HCT116 (cell line): ENCODE results near the gene ZBTB7C. TPM values are rescaled to one million over a fixed set of nuclear protein-coding genes. Genes with fewer than 3 reads are reported as not detected.

Experiments used
- ATAC-seq: fragments of 200-7000 bp; cut with Tn5 transposase; 2 replicates; pipeline ENCODE4 v1.9.1; 2020; ENCODE audit warnings: mild to moderate bottlenecking, moderate library complexity
- BruUV-seq: library from RNA; stranded (reverse); fragments of 400-500 nt; replicated peaks from 2 replicates; lab custom pipeline; 2021; lab: Mats Ljungman, UMichigan
- CTCF ChIA-PET: fragments of 300-600 bp; sonication (Branson Sonifier 250); formaldehyde crosslinking; loops from one replicate; lab custom pipeline; 2021; ENCODE audit warnings: antibody characterized with exemption; lab: Charles Lee
- POLR2A ChIA-PET: fragments of 300-600, 350-600 bp; sonication (Branson Sonifier 250); formaldehyde crosslinking; loops from one replicate; lab custom pipeline; 2021; ENCODE audit warnings: antibody characterized with exemption; lab: Charles Lee
- RAD21 ChIA-PET, 2 experiments: fragments of 300-600 bp; sonication (Branson Sonifier 250); formaldehyde crosslinking; loops; one replicate each; lab custom pipeline; 2023; ENCODE audit warnings: low total read pairs in 2 of 2; ENCODE audit not compliant: uncharacterized antibody in 2 of 2, unreplicated experiment in 2 of 2, low non-redundant PET in 1 of 2; lab: Charles Lee
- DNase-seq: peaks from one replicate; pipeline ENCODE4 v3.0.0-alpha.2; 2010; ENCODE audit warnings: low read depth, low spot score
- H2AFZ ChIP-seq: fragments of 200-600 bp; shearing (Covaris generic), sonication (generic); 2 replicates; pipeline ENCODE4 v1.6.1; 2017; ENCODE audit warnings: low read depth, mixed run types, mixed read lengths, antibody characterized with exemption, low read length; ENCODE audit not compliant: poor library complexity, severe bottlenecking
- H3K27ac ChIP-seq: 2 replicates; pipeline ENCODE4 v1.5.1; 2012; ENCODE audit warnings: low read depth, low read length
- H3K27me3 ChIP-seq: fragments of 200-600 bp; sonication (generic); 2 replicates; pipeline ENCODE4 v1.6.1; 2016; ENCODE audit warnings: mixed run types, low read length, mixed read lengths; ENCODE audit not compliant: insufficient read depth
- H3K36me3 ChIP-seq, 2 experiments: fragments of 200-500 bp in 1 of 2; fragments of 200-600 bp in 1 of 2; sonication (Bioruptor generic) in 1 of 2; sonication (generic) in 1 of 2; 2 replicates each; pipeline versions ENCODE4 v1.5.1 to v1.6.1; 2014 to 2016; ENCODE audit warnings: low read length in 2 of 2, inconsistent platforms in 1 of 2, mixed read lengths in 1 of 2, mixed run types in 1 of 2; ENCODE audit not compliant: insufficient read depth in 2 of 2, control insufficient read depth in 1 of 2
- H3K4me1 ChIP-seq, 2 experiments: fragments of 200-600 bp in 1 of 2; sonication (generic) in 1 of 2; 2 replicates each; pipeline versions ENCODE4 v1.5.1 to v1.6.1; 2012 to 2017; ENCODE audit warnings: low read length in 2 of 2, inconsistent platforms in 1 of 2, mild to moderate bottlenecking in 1 of 2, mixed read lengths in 1 of 2, mixed run types in 1 of 2, moderate library complexity in 1 of 2; ENCODE audit not compliant: insufficient read depth in 2 of 2, control insufficient read depth in 1 of 2
- H3K4me2 ChIP-seq: fragments of 200-600 bp; sonication (generic); 2 replicates; pipeline ENCODE4 v1.6.1; 2017; ENCODE audit warnings: mixed run types, low read length, mixed read lengths
- H3K4me3 ChIP-seq, 2 experiments: fragments of 200-600 bp in 1 of 2; sonication (generic) in 1 of 2; replicated peaks in 1 of 2; 2 replicates each; pipeline ENCODE4 v1.5.1; 2011 to 2016; ENCODE audit warnings: low read length in 2 of 2, control low read depth in 1 of 2, low read depth in 1 of 2, mild to moderate bottlenecking in 1 of 2, mixed read lengths in 1 of 2, mixed run types in 1 of 2
- H3K79me2 ChIP-seq: fragments of 200-600 bp; sonication (generic); 2 replicates; pipeline ENCODE4 v1.6.1; 2017; ENCODE audit warnings: mild to moderate bottlenecking, mixed run types, low read length, moderate library complexity, mixed read lengths; ENCODE audit not compliant: insufficient read depth
- H3K9ac ChIP-seq: fragments of 200-600 bp; sonication (generic); 2 replicates; pipeline ENCODE4 v1.6.1; 2016; ENCODE audit warnings: low read length, mixed read lengths
- H3K9me2 ChIP-seq: fragments of 200-600 bp; sonication (generic), shearing (Covaris generic); 2 replicates; pipeline ENCODE4 v1.6.1; 2017; ENCODE audit warnings: mixed run types, mild to moderate bottlenecking, moderate library complexity; ENCODE audit not compliant: insufficient read depth
- H3K9me3 ChIP-seq, 2 experiments: fragments of 200-500 bp in 1 of 2; fragments of 200-600 bp in 1 of 2; sonication (Bioruptor generic) in 1 of 2; sonication (generic) in 1 of 2; 2 replicates each; pipeline ENCODE4 v1.6.1; 2014 to 2017; ENCODE audit warnings: low read length in 2 of 2, mixed read lengths in 2 of 2, inconsistent platforms in 1 of 2, low read depth in 1 of 2, mild to moderate bottlenecking in 1 of 2, mixed run types in 1 of 2, moderate library complexity in 1 of 2; ENCODE audit not compliant: control insufficient read depth in 1 of 2, insufficient read depth in 1 of 2
- H4K20me1 ChIP-seq: fragments of 200-600 bp; sonication (generic), shearing (Covaris generic); 2 replicates; pipeline ENCODE4 v1.6.1; 2017; ENCODE audit warnings: mixed run types, mild to moderate bottlenecking, moderate library complexity; ENCODE audit not compliant: insufficient read depth
- CEBPB ChIP-seq: IDR thresholded peaks from 2 replicates; pipeline ENCODE4 v1.6.1; 2012; ENCODE audit warnings: low read depth
- ELF1 ChIP-seq: IDR thresholded peaks from 2 replicates; pipeline ENCODE4 v1.6.1; 2012; ENCODE audit warnings: low read depth, borderline replicate concordance
- FOSL1 ChIP-seq: IDR thresholded peaks from 2 replicates; pipeline ENCODE4 v1.6.1; 2012; ENCODE audit warnings: low read depth
- POLR2A ChIP-seq: IDR thresholded peaks from 2 replicates; pipeline ENCODE4 v1.7.0; 2011; ENCODE audit warnings: borderline replicate concordance; ENCODE audit not compliant: insufficient read depth, insufficient read length; ENCODE audit errors: extremely low read depth
- POLR2AphosphoS5 ChIP-seq: IDR thresholded peaks from 2 replicates; pipeline ENCODE4 v1.6.1; 2011; ENCODE audit warnings: mild to moderate bottlenecking, low read depth, low read length, moderate library complexity
- SRF ChIP-seq: IDR thresholded peaks from 2 replicates; pipeline ENCODE4 v1.6.1; 2012; ENCODE audit warnings: low read depth
- TCF7L2 ChIP-seq: IDR thresholded peaks from 2 replicates; pipeline ENCODE4 v1.7.0; 2011; ENCODE audit warnings: borderline replicate concordance, inconsistent platforms; ENCODE audit not compliant: insufficient read depth, insufficient read length; ENCODE audit errors: extremely low read depth
- ZNF274 ChIP-seq: fragments of 200-500 bp; sonication (Bioruptor generic); IDR thresholded peaks from 2 replicates; pipeline ENCODE4 v1.6.1; 2014; ENCODE audit warnings: mild to moderate bottlenecking, low read depth, low read length, inconsistent platforms
- intact Hi-C: fragments of 100-400 bp; cut with micrococcal nuclease; formaldehyde crosslinking; loops from 2 replicates; pipeline ENCODE4 v1.10.0; 2022
- total RNA-seq: library from RNA; stranded (reverse); gene quantifications from one replicate; pipeline ENCODE4 v1.2.1, GENCODE V29; 2021; ENCODE audit not compliant: unreplicated experiment
- TF ChIP-seq, protein P1 (sequence below): IDR thresholded peaks from 2 replicates; pipeline ENCODE4 v1.6.1; 2012; ENCODE audit warnings: low read depth

Gene ZBTB7C
- total RNA-seq, 1 experiment from 2014 or later = 0.37 TPM

DNA sequence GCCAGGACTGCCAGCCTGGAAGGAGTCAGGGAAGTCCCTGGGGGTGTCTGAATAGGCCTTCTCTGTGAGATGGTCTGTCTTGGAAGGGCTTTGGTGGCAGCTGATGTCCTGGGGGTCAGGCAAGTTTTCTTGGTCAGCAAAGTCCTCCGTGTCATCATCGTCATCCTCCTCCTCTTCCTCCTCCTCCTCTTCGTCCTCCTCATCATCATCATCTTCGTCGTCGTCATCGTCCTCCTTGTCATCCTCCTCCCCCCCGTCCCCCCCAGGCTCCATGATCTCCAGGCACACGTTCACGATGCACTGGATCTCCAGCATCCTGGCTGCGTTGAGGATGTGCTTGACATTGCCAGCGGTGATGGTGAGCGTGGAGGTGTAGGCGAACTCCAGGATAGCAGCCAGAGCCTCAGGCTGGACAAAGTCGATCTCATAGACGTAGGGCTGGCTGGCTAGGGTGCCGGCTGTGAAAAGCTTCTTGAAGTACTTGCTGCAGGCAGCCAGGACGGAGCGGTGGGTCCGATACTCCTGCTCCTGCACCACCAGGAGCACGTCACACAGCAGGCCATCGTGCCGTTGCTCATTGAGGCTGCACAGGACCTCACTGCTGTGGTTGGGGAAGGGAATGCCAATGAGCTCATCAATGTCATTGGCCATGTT, 368.6 kb downstream of the ZBTB7C start:
- no peak for TF ChIP-seq ELF1
- TF ChIP-seq, protein P1, sequence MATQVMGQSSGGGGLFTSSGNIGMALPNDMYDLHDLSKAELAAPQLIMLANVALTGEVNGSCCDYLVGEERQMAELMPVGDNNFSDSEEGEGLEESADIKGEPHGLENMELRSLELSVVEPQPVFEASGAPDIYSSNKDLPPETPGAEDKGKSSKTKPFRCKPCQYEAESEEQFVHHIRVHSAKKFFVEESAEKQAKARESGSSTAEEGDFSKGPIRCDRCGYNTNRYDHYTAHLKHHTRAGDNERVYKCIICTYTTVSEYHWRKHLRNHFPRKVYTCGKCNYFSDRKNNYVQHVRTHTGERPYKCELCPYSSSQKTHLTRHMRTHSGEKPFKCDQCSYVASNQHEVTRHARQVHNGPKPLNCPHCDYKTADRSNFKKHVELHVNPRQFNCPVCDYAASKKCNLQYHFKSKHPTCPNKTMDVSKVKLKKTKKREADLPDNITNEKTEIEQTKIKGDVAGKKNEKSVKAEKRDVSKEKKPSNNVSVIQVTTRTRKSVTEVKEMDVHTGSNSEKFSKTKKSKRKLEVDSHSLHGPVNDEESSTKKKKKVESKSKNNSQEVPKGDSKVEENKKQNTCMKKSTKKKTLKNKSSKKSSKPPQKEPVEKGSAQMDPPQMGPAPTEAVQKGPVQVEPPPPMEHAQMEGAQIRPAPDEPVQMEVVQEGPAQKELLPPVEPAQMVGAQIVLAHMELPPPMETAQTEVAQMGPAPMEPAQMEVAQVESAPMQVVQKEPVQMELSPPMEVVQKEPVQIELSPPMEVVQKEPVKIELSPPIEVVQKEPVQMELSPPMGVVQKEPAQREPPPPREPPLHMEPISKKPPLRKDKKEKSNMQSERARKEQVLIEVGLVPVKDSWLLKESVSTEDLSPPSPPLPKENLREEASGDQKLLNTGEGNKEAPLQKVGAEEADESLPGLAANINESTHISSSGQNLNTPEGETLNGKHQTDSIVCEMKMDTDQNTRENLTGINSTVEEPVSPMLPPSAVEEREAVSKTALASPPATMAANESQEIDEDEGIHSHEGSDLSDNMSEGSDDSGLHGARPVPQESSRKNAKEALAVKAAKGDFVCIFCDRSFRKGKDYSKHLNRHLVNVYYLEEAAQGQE = no peak
- TF ChIP-seq CEBPB = no peak
- no peak for TF ChIP-seq SRF
- TF ChIP-seq POLR2AphosphoS5 = no peak
- TF ChIP-seq POLR2A = no peak
- TF ChIP-seq ZNF274 = no peak
- TF ChIP-seq TCF7L2 = no peak
- no peak for TF ChIP-seq FOSL1
- Histone ChIP-seq H3K4me2 (no peak overlapping the region), H3K27ac (no peak overlapping the region), H3K9me2 (no peaks in the 10 kb centered on the region), H3K27me3 (no peaks in the 10 kb centered on the region), H4K20me1 (no peaks in the 10 kb centered on the region), H3K9ac (no peak overlapping the region), H3K79me2 (no peaks in the 10 kb centered on the region), H2AFZ (no peak overlapping the region), H3K9me3 (no peaks in the 10 kb centered on the region), H3K36me3 (no peaks in the 10 kb centered on the region), H3K4me1 (peaks cover 0 to 10% of the 10 kb centered on the region in 2 experiments; a peak in 1 of 4 replicates), H3K4me3 (no peak overlapping the region)
- RAD21 ChIA-PET = no interaction called here
- CTCF ChIA-PET = interaction anchor here (2.7 kb wide), 1 partner anchor 404 kb away, joined by 7 read pairs; no protein-coding TSS in a partner anchor
- no TSS peak for BruUV-seq
- ATAC-seq (no peak), DNase-seq (no peak)
- intact Hi-C loops = no loop called here
- POLR2A ChIA-PET = no interaction called here
